Lower leg skin (tissue), 4 donors: ENCODE measurements around the gene LOXHD1. TPM values are rescaled to one million over a fixed set of nuclear protein-coding genes. Genes with fewer than 3 reads are reported as not detected.

Experiments
- DNase-seq, 2 donors: peaks; one replicate each; pipeline ENCODE4 v3.0.0-alpha.2; 2019; ENCODE audit warnings: low spot score in 2 of 2
- H3K4me3 ChIP-seq: fragments of 200-600 bp; sonication (generic); 2 replicates; pipeline ENCODE4 v1.5.1; 2017; ENCODE audit warnings: mild to moderate bottlenecking, low read depth; ENCODE audit not compliant: poor library complexity, severe bottlenecking
- CTCF ChIP-seq, 3 donors: fragments of 450-650 bp; IDR thresholded peaks; one replicate each; pipeline ENCODE4 v1.5.1; 2016; ENCODE audit warnings: antibody characterized with exemption in 3 of 3, mild to moderate bottlenecking in 3 of 3, moderate library complexity in 2 of 3
- POLR2A ChIP-seq, 2 donors: fragments of 450-650 bp; IDR thresholded peaks; one replicate each; pipeline ENCODE4 v1.6.1; 2016 to 2017; ENCODE audit warnings: antibody characterized with exemption in 2 of 2, mild to moderate bottlenecking in 1 of 2, moderate library complexity in 1 of 2
- WGBS, 2 donors: methylation state at CpG; one replicate each; pipeline ENCODE4 v1.1.5; 2018; 5-methylcytosine and 5-hydroxymethylcytosine counted together
- intact Hi-C: fragments of 100-400 bp; cut with DNase I; formaldehyde crosslinking; loops from one replicate; pipeline ENCODE4 v1.15.0; 2023; ENCODE audit warnings: low total_unique reads
- total RNA-seq, 4 donors: library from RNA; depleted of rRNA; stranded (reverse); fragments of >200 nt; gene quantifications; one replicate each; pipeline ENCODE4 v1.1.0, GENCODE V29; 2016

Gene LOXHD1
- total RNA-seq, 4 donors from 2014 or later, result 0.02 to 0.97 (median 0.32) TPM; not detected in 1

- DNase-seq, result no peak
- WGBS, 2 donors, result 71 to 77% methylated on average over 11 of the region's 11 CpGs
- intact Hi-C loops, result loop anchor here (10.0 kb wide), 1 partner anchor 204 kb away; no protein-coding TSS in a partner anchor
- no peak for TF ChIP-seq CTCF (IDR thresholded peaks at IDR 0.05)
- TF ChIP-seq POLR2A (IDR thresholded peaks at IDR 0.05), result no peak
- H3K4me3 ChIP-seq, result no peak overlapping the region
Observed at GRCh38 chr18:46488471-46489213, 168.4 kb downstream of the LOXHD1 start.

- DNase-seq, result no peak
- 27 to 28% methylated on average over 2 of the region's 2 CpGs for WGBS, 2 donors
- TF ChIP-seq POLR2A (IDR thresholded peaks at IDR 0.05), result no peak
- TF ChIP-seq CTCF (IDR thresholded peaks at IDR 0.05), result no peak
- intact Hi-C loops, result loop anchor here (10.0 kb wide), 1 partner anchor 201 kb away; no protein-coding TSS in a partner anchor
- no peak overlapping the region for H3K4me3 ChIP-seq
Observed at GRCh38 chr18:46485675-46486194, 171.3 kb downstream of the LOXHD1 start.

- H3K4me3 ChIP-seq, result no peak overlapping the region
- no peak for TF ChIP-seq CTCF (IDR thresholded peaks at IDR 0.05)
- no peak for TF ChIP-seq POLR2A (IDR thresholded peaks at IDR 0.05)
- DNase-seq, result no peak
- WGBS, 2 donors, result 40 to 45% methylated on average over 16 of the region's 16 CpGs
- intact Hi-C loops, result loop anchor here (10.0 kb wide), 1 partner anchor 200 kb away; no protein-coding TSS in a partner anchor
Observed at GRCh38 chr18:46484971-46485370, 172.0 kb downstream of the LOXHD1 start.

- WGBS, 2 donors, result 90 to 95% methylated on average over 1 of the region's 1 CpG
- TF ChIP-seq CTCF (IDR thresholded peaks at IDR 0.05), result no peak
- no peak for TF ChIP-seq POLR2A (IDR thresholded peaks at IDR 0.05)
- intact Hi-C loops, result loop anchor here (10.0 kb wide), 1 partner anchor 198 kb away; no protein-coding TSS in a partner anchor
Observed at GRCh38 chr18:46482831-46483230, 174.2 kb downstream of the LOXHD1 start.

GRCh38 chr18:46481847-46482245, 175.2 kb downstream of the LOXHD1 start:
- no peak for TF ChIP-seq CTCF (IDR thresholded peaks at IDR 0.05)
- no peak for TF ChIP-seq POLR2A (IDR thresholded peaks at IDR 0.05)
- intact Hi-C loops, result loop anchor here (10.0 kb wide), 1 partner anchor 197 kb away; no protein-coding TSS in a partner anchor
- H3K4me3 ChIP-seq, result no peak overlapping the region
- peak in 1 of 2 donors; percentile 8 for DNase-seq
- WGBS, 2 donors, result 58 to 63% methylated on average over 1 of the region's 1 CpG

More at GRCh38 chr18:46482831-46483230, 174.2 kb downstream of the LOXHD1 start:
- no peak for DNase-seq
- H3K4me3 ChIP-seq, result no peak overlapping the region
